Right renal cortex interstitium (tissue), 3 donors: ENCODE results near the gene FNTB. TPM values are rescaled to one million over a fixed set of nuclear protein-coding genes. Genes with fewer than 3 reads are reported as not detected.

Experiments used
- DNase-seq, 3 donors: peaks; one replicate each; pipeline ENCODE4 v3.0.0-alpha.2; 2013; ENCODE audit warnings: low read depth in 3 of 3, low spot score in 2 of 3
- polyA plus RNA-seq, 3 donors: library from polyadenylated mRNA; unstranded; fragments of 120-200 nt; gene quantifications; one replicate each; pipeline ENCODE4 v1.2.1, GENCODE V29; 2013; ENCODE audit not compliant: insufficient read length in 3 of 3

The FNTB gene
- polyA plus RNA-seq, 3 donors = 27.2 to 33.4 (median 28.4) TPM

- no peak for DNase-seq
Observed at GRCh38 chr14:64952598-64953309, 33.9 kb upstream of the FNTB start.

GRCh38 chr14:64953310-64953654 is 33.4 kb upstream of the FNTB start:
- DNase-seq = no peak

- DNase-seq = no peak
Observed at GRCh38 chr14:64953661-64954060, 33.0 kb upstream of the FNTB start.

- DNase-seq = no peak
Observed at GRCh38 chr14:64954491-64955240, 32.0 kb upstream of the FNTB start.

- no peak for DNase-seq
Observed at GRCh38 chr14:64955297-64955696, 31.4 kb upstream of the FNTB start.

DNA sequence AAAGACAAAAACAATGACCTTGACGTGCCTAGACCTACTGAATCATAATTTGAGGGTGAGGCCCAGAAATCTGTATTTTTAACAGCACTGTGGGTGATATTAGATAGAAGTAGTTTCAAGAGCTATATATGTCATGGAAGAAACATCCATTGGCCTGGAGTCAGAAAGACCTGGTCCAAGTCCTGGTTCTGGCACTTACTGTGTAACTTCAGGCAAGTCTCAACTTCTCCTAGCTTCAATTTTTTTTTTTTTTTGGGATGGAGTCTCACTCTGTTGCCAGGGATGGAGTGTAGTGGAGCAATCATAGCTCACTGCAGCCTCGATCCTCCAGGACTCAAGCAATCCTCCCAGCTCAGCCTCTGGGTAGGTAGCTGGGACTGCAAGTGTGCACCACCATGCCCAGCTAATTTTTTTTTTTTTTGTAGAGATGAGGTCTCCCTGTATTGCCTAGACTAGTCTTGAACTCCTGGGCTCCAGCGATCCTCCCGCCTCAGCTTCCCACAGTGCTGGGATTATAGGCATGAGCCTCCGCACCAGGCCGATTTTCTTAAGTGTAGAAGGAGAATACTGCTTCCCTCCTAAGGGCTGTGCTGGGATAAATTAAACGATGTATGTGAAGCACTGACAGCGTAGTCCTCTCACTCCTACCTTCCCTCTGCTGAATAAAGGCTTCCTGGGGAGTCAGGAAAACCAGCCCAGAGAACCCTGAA is 29.8 kb upstream of the FNTB start:
- no peak for DNase-seq

DNA sequence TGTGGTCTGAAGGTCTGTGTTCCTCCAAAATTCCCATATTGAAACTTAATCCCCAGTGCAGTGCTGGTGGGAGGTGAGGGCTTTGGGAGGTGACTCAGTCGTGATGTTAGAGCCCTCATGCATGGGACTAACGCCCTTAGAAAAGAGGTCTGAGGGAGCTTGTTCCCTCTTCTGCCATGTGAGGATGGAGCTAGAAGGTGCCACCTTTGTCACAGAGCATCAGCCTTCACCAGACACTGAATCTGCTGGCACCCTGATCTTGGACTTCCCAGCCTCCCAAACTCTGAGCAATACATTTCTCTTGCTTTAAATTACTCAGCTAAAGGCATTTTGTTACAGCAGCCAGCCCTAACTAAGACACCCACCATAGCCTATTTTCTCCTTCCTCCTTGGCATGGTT is 28.5 kb upstream of the FNTB start:
- DNase-seq = no peak

DNA sequence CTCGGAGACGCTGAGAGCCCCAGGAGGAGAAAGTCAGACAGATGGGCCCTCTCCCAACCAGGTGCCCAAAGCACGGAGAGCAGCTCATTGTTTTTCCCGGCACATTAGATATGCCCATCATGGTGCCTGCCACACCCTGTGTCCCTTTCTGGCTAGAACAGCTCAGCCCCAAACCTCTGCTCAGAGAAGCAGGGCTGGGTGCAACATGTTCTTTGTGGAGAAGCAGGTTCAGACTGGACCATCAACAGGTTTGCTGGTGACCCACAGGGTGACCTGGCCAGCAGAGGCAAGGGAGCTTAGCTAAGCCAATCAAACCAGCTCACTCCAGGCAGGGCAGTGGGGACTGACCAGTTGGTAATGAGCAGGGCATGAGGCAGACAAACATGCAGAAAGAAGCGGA is 28.0 kb upstream of the FNTB start:
- no peak for DNase-seq

DNA sequence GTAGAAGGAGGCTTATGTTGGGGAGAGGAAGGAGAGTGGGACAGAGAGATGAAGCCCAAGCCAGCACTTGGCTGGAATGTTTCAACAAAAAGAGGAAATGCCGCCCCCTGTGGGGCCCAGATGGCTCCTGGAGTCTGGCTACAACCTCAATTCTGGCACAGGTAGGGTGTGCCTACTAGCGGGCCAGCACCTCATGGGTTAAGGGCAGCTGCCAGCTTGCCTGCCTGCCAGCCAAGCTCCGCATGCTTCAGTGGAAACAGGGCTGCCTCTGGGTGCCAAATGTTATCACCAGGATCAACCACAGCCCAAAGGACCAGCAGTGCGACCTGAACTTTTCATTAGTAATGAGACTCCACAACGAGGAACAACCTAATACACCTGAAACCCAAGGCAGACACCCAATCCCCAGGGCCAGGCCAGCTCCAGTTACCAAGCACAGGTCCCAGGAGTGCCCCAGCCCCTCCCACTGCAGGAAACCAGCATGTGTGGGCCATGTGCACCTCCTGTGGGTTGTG is 25.9 kb upstream of the FNTB start:
- no peak for DNase-seq

GRCh38 chr14:64963611-64964010 is 23.1 kb upstream of the FNTB start:
- DNase-seq = no peak

- DNase-seq = no peak
Observed at GRCh38 chr14:64965356-64966000, 21.2 kb upstream of the FNTB start.

DNA sequence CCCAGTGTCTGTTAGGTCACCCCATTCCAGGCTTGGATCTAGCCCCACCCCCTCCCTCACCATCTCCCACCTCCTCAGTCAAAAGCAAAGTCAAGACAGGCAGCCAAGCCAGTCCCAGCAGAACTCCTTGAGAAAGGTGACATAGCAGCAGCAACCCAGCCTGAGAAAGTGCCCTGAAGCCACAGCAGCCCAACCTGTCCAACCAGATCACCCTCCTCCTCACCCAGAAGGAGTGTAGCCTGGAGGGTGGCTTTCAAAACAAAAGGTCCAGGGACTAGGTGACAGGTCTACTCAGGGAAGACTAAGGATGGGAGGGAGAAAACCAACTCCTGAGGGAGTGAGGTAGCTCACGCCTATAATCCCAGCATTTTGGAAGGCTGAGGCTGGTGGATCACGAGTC is 19.7 kb upstream of the FNTB start:
- no peak for DNase-seq

GRCh38 chr14:64968167-64968566 is 18.5 kb upstream of the FNTB start:
- DNase-seq = no peak

- no peak for DNase-seq
Observed at GRCh38 chr14:64968651-64969050, 18.0 kb upstream of the FNTB start.

DNA sequence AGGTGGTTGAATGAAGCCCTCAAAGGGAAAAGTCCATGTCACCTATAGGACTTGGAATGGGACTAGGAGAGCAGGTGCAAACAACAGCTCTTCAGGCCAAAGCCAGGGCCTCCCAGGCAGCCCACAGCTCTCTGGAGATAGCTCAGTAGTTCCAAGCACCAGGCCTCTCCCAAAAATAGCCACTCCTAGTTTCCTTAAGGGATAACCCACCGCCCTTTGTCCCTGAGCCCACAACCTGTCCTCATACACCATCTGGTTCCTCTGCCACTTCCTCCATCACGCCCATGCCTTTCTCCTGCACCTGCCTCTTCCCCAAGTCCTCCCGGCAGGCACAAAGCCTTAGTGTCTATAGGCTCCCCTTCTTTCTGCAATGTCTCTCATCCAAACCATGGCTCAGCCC is 16.7 kb upstream of the FNTB start:
- DNase-seq = no peak

GRCh38 chr14:64970776-64971477 is 15.8 kb upstream of the FNTB start:
- DNase-seq = no peak

GRCh38 chr14:64971491-64971942 is 15.2 kb upstream of the FNTB start:
- no peak for DNase-seq

GRCh38 chr14:64971943-64972791 is 14.5 kb upstream of the FNTB start, which contains the start of gene RAB15:
TSS of gene RAB15 (minus strand) at chr14:64972336. CDS start at chr14:64972076, 260 bp downstream.
- no peak for DNase-seq

DNA sequence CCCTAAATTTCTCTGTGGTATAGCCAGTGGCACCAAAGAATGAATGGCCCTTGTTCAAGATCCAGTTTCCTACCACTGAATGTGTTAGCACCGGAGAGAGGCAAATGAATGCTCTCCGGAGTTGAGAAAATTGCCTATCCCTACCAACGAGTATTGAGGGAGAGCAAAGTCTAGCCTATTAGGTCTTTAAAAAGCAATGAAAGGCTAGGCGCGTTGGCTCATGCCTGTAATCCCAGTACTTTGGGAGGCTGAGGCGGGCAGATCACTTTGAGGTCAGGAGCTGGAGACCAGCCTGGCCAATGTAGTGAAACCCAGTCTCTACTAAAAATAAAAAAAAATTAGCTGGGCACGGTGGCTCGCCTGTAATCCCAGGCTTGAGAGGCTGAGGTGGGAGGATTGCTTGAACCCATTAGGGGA is 13.7 kb upstream of the FNTB start:
- DNase-seq = no peak
